SU-DHL-6 (cell line): ENCODE results near the gene NMRK1.

Source experiments
- H2AFZ ChIP-seq: fragments of 200-600 bp; sonication (generic); 2 replicates; pipeline ENCODE4 v1.6.1; 2014; ENCODE audit warnings: low read depth, mild to moderate bottlenecking, moderate library complexity, mixed read lengths, antibody characterized with exemption, low read length; ENCODE audit not compliant: severe bottlenecking
- H3F3A ChIP-seq: fragments of 200-600 bp; shearing (Covaris generic); 2 replicates; pipeline ENCODE4 v1.6.0; 2016; ENCODE audit warnings: antibody characterized with exemption, mild to moderate bottlenecking; ENCODE audit not compliant: insufficient read depth
- H3K27ac ChIP-seq: fragments of 200-600 bp; sonication (generic); 2 replicates; pipeline ENCODE4 v1.5.1; 2016; ENCODE audit warnings: low read depth, mild to moderate bottlenecking, low read length, moderate library complexity, mixed read lengths
- H3K27me3 ChIP-seq: fragments of 200-600 bp; sonication (generic), shearing (Covaris generic); 2 replicates; pipeline ENCODE4 v1.6.0; 2014; ENCODE audit warnings: mild to moderate bottlenecking, low read length
- H3K36me3 ChIP-seq: fragments of 200-600 bp; sonication (generic); 2 replicates; pipeline ENCODE4 v1.6.1; 2014; ENCODE audit warnings: mild to moderate bottlenecking, low read length, mixed read lengths
- H3K4me2 ChIP-seq: fragments of 300-600, 200-600 bp; shearing (Covaris generic), sonication (generic); 2 replicates; pipeline ENCODE4 v1.6.0; 2014; ENCODE audit warnings: low read length, low read depth, mild to moderate bottlenecking; ENCODE audit not compliant: poor library complexity, severe bottlenecking
- H3K4me3 ChIP-seq: fragments of 200-600 bp; sonication (generic); 2 replicates; pipeline ENCODE4 v1.5.1; 2014; ENCODE audit warnings: antibody characterized with exemption, low read length, mild to moderate bottlenecking, mixed read lengths; ENCODE audit not compliant: insufficient read depth, poor library complexity, severe bottlenecking
- H3K79me2 ChIP-seq: fragments of 200-600 bp; sonication (generic); 2 replicates; pipeline ENCODE4 v1.6.1; 2014; ENCODE audit warnings: mild to moderate bottlenecking, low read length, moderate library complexity; ENCODE audit not compliant: insufficient read depth
- H3K9ac ChIP-seq: fragments of 200-600 bp; sonication (generic); 2 replicates; pipeline ENCODE4 v1.7.0; 2014; ENCODE audit warnings: mild to moderate bottlenecking, low read length
- H3K9me2 ChIP-seq: fragments of 200-600 bp; sonication (generic); replicated peaks from 2 replicates; pipeline ENCODE4 v1.6.1; 2014; ENCODE audit warnings: low read length; ENCODE audit not compliant: insufficient read depth
- H3K9me3 ChIP-seq: fragments of 200-600 bp; sonication (generic); 2 replicates; pipeline ENCODE4 v1.6.1; 2014; ENCODE audit warnings: low read length, mixed read lengths; ENCODE audit not compliant: insufficient read depth
- H4K20me1 ChIP-seq: fragments of 200-600 bp; sonication (generic); 2 replicates; pipeline ENCODE4 v1.6.1; 2014; ENCODE audit warnings: low read depth, mild to moderate bottlenecking, antibody characterized with exemption, low read length, moderate library complexity, mixed read lengths
- EZH2phosphoT487 ChIP-seq: fragments of 200-600 bp; sonication (generic), shearing (Covaris generic); conservative IDR thresholded peaks from 2 replicates; pipeline ENCODE4 v1.6.1; 2018; ENCODE audit warnings: mild to moderate bottlenecking, antibody characterized with exemption, low read length, moderate library complexity, mixed read lengths
- TF ChIP-seq, protein P1 (sequence below): fragments of 200-600 bp; sonication (generic); IDR thresholded peaks from one replicate; pipeline ENCODE4 v1.5.1; 2017; ENCODE audit warnings: antibody characterized with exemption, mild to moderate bottlenecking, low read length, moderate library complexity; ENCODE audit not compliant: insufficient read depth, poor library complexity, severe bottlenecking

Gene NMRK1

DNA sequence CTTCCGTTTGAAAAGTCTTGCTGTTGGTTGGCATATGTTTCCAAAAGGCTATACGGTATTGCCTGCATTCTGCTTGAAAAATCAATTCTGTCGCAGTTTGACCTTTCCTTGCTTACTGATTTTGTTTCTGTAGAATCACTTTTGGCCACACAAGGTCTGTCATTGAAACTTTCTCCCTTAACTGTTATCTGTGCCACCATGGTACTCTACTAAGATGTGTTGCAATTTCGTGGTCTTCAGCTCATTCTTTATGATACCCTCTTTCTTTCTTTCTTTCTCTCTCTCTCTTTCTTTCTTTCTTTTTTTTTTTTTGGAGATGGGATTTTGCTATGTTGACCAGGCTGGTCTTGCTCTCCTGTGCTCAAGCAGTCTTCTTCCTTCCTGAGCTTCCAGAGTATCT is 4.8 kb upstream of the NMRK1 start:
- no peaks in the 10 kb centered on the region for H3K36me3 ChIP-seq
- peaks cover 3% of the 10 kb centered on the region; the same call in 1 of the 2 replicates for H4K20me1 ChIP-seq
- H3K27me3 ChIP-seq: no peaks in the 10 kb centered on the region
- H3K4me3 ChIP-seq: no peak overlapping the region
- H3K79me2 ChIP-seq: peaks cover 83% of the 10 kb centered on the region
- no peaks in the 10 kb centered on the region for H3F3A ChIP-seq
- no peak overlapping the region for H3K27ac ChIP-seq
- no peak overlapping the region for H2AFZ ChIP-seq
- H3K4me2 ChIP-seq: no peak overlapping the region
- H3K9me2 ChIP-seq: no peaks in the 10 kb centered on the region
- TF ChIP-seq EZH2phosphoT487: no peak
- TF ChIP-seq, protein P1, sequence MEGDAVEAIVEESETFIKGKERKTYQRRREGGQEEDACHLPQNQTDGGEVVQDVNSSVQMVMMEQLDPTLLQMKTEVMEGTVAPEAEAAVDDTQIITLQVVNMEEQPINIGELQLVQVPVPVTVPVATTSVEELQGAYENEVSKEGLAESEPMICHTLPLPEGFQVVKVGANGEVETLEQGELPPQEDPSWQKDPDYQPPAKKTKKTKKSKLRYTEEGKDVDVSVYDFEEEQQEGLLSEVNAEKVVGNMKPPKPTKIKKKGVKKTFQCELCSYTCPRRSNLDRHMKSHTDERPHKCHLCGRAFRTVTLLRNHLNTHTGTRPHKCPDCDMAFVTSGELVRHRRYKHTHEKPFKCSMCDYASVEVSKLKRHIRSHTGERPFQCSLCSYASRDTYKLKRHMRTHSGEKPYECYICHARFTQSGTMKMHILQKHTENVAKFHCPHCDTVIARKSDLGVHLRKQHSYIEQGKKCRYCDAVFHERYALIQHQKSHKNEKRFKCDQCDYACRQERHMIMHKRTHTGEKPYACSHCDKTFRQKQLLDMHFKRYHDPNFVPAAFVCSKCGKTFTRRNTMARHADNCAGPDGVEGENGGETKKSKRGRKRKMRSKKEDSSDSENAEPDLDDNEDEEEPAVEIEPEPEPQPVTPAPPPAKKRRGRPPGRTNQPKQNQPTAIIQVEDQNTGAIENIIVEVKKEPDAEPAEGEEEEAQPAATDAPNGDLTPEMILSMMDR: no peak
- no peak overlapping the region for H3K9ac ChIP-seq
- H3K9me3 ChIP-seq: no peaks in the 10 kb centered on the region

DNA sequence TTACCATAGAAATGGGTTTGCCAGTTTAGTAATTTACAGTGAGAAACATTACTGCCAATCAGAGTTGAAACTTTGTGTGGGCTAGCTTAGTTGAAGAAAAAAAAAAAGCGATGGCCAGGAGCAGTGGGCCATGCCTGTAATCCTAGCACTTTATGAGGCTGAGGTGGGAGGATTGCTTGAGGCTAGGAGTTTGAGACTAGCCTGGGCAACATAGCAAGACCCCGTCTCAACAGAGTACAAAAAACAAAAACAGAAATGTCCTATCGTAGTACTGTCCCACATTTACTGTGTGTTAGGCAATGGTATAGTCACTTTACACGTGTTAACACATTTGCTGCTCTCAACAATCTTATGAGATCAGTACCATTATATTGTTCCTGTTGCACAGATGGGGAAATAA is 2.6 kb upstream of the NMRK1 start:
- H3K9me3 ChIP-seq: no peaks in the 10 kb centered on the region
- no peak overlapping the region for H2AFZ ChIP-seq
- peak overlapping the region; percentile 97 for H3K4me2 ChIP-seq
- no peaks in the 10 kb centered on the region for H3K9me2 ChIP-seq
- H3F3A ChIP-seq: peaks cover 12% of the 10 kb centered on the region
- no peak overlapping the region for H3K9ac ChIP-seq
- no peak overlapping the region for H3K27ac ChIP-seq
- H3K79me2 ChIP-seq: peaks cover 67% of the 10 kb centered on the region
- no peak overlapping the region for H3K4me3 ChIP-seq
- H4K20me1 ChIP-seq: peaks cover 3% of the 10 kb centered on the region; the same call in 1 of the 2 replicates
- no peaks in the 10 kb centered on the region for H3K27me3 ChIP-seq
- TF ChIP-seq, protein P1: no peak
- no peak for TF ChIP-seq EZH2phosphoT487
- H3K36me3 ChIP-seq: no peaks in the 10 kb centered on the region

- Histone ChIP-seq H3K9me3 (no peaks in the 10 kb centered on the region), H3K27ac (no peak overlapping the region), H3K4me2 (peak overlapping the region; percentile 97), H3K9me2 (no peaks in the 10 kb centered on the region), H4K20me1 (no peaks in the 10 kb centered on the region; the same call in 1 of the 2 replicates), H3K4me3 (peak overlapping the region; percentile 94), H3F3A (peaks cover 12% of the 10 kb centered on the region), H2AFZ (peak overlapping the region; percentile 75), H3K27me3 (no peaks in the 10 kb centered on the region), H3K36me3 (no peaks in the 10 kb centered on the region), H3K9ac (peak overlapping the region; percentile 70), H3K79me2 (peaks cover 56% of the 10 kb centered on the region)
- TF ChIP-seq, protein P1: no peak
- no peak for TF ChIP-seq EZH2phosphoT487
These were observed 1.4 kb upstream of the NMRK1 start for GRCh38 chr9:75089373-75089766.
